DOHH2 (cell line): ENCODE measurements around the gene RAP1GDS1.

ENCODE experiments used
- H3F3A ChIP-seq: fragments of 200-600 bp; sonication (generic), shearing (Covaris generic); 2 replicates; pipeline ENCODE4 v1.6.0; 2016; ENCODE audit warnings: antibody characterized with exemption, mild to moderate bottlenecking; ENCODE audit not compliant: control insufficient read depth, insufficient read depth
- H3K27ac ChIP-seq: fragments of 200-600 bp; sonication (generic); 2 replicates; pipeline ENCODE4 v1.5.1; 2014; ENCODE audit warnings: low read depth, mild to moderate bottlenecking, low read length, moderate library complexity
- H3K27me3 ChIP-seq: fragments of 200-600 bp; sonication (generic); 2 replicates; pipeline ENCODE4 v1.6.1; 2014; ENCODE audit warnings: mild to moderate bottlenecking, low read length, mixed read lengths; ENCODE audit not compliant: control insufficient read depth
- H3K36me3 ChIP-seq: fragments of 200-600 bp; sonication (generic); 2 replicates; pipeline ENCODE4 v1.6.1; 2014; ENCODE audit warnings: mild to moderate bottlenecking, low read length, moderate library complexity, mixed read lengths; ENCODE audit not compliant: control insufficient read depth
- H3K4me1 ChIP-seq: fragments of 200-600 bp; sonication (generic); 2 replicates; pipeline ENCODE4 v1.6.1; 2014; ENCODE audit warnings: mild to moderate bottlenecking, low read length, mixed read lengths; ENCODE audit not compliant: control insufficient read depth
- H3K4me2 ChIP-seq: fragments of 200-600 bp; sonication (generic); 2 replicates; pipeline ENCODE4 v1.6.0; 2014; ENCODE audit warnings: mild to moderate bottlenecking, low read length, moderate library complexity
- H3K4me3 ChIP-seq: fragments of 200-600 bp; sonication (generic); 2 replicates; pipeline ENCODE4 v1.5.1; 2014; ENCODE audit warnings: mild to moderate bottlenecking, low read length, mixed read lengths
- H3K79me2 ChIP-seq: fragments of 200-600 bp; sonication (generic); 2 replicates; pipeline ENCODE4 v1.6.1; 2014; ENCODE audit warnings: mild to moderate bottlenecking, low read length, mixed read lengths; ENCODE audit not compliant: control insufficient read depth
- H3K9me2 ChIP-seq: fragments of 200-600 bp; sonication (generic); replicated peaks from 2 replicates; pipeline ENCODE4 v1.6.1; 2014; ENCODE audit warnings: mild to moderate bottlenecking, low read length, mixed read lengths; ENCODE audit not compliant: control insufficient read depth
- H3K9me3 ChIP-seq: fragments of 200-600 bp; sonication (generic); 2 replicates; pipeline ENCODE4 v1.6.1; 2014; ENCODE audit warnings: antibody characterized with exemption, low read length, mixed read lengths; ENCODE audit not compliant: control insufficient read depth, insufficient read depth
- H4K20me1 ChIP-seq: fragments of 200-600 bp; sonication (generic); 2 replicates; pipeline ENCODE4 v1.6.0; 2014; ENCODE audit warnings: low read depth, mild to moderate bottlenecking, antibody characterized with exemption, low read length, moderate library complexity; ENCODE audit not compliant: control insufficient read depth, insufficient read depth
- CTCF ChIP-seq: fragments of 200-600 bp; sonication (generic); IDR thresholded peaks from one replicate; pipeline ENCODE4 v1.5.1; 2014; ENCODE audit warnings: antibody characterized with exemption, mild to moderate bottlenecking, low read depth, low read length; ENCODE audit not compliant: poor library complexity, severe bottlenecking
- EZH2phosphoT487 ChIP-seq: fragments of 200-600 bp; sonication (generic); IDR thresholded peaks from 2 replicates; pipeline ENCODE4 v1.6.1; 2017; ENCODE audit warnings: borderline replicate concordance, mild to moderate bottlenecking, antibody characterized with exemption, low read length, moderate library complexity, mixed read lengths

Gene RAP1GDS1

GRCh38 chr4:98490251-98490650 lies 229.1 kb downstream of the RAP1GDS1 start:
- no peak for TF ChIP-seq CTCF
- TF ChIP-seq EZH2phosphoT487, result no peak
- Histone ChIP-seq H3K27me3 (no peaks in the 10 kb centered on the region), H3K27ac (no peak overlapping the region), H3K36me3 (no peaks in the 10 kb centered on the region), H3K4me2 (no peak overlapping the region), H4K20me1 (no peaks in the 10 kb centered on the region), H3K9me2 (no peaks in the 10 kb centered on the region), H3K9me3 (no peaks in the 10 kb centered on the region), H3K79me2 (no peaks in the 10 kb centered on the region), H3K4me1 (no peaks in the 10 kb centered on the region), H3F3A (no peaks in the 10 kb centered on the region), H3K4me3 (no peak overlapping the region)

DNA sequence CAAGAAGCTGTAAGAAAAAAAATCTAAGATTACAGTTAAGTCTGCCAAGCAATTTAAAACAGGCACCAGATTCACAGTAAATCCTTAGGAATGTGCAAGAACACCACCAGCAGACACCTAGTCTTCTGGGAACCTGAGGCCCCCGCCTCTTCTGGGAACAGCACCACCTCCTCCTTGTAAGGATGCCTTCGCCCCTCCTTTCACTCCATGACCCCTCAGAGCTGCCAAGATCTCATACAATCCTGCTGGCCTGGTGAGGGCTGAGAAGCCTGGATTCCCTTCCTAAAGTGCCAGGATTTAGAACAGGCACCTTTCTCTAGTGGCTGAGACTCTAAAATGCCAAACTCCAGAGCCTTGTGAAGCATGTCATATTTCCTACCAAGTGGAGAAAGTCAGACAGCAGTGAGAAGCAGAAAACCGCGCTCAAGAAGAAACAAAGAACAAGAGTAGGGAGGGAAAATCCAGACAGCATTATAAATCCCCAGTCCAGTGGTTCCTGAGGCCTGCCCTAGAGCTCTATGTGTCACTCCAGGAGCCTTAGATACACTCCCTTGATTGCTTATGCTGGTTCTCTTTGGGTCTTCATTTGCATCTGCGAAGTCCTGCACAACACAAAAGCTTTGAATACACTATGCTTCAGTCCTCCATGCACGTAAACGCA lies 230.8 kb downstream of the RAP1GDS1 start:
- no peak overlapping the region for H3K4me3 ChIP-seq
- no peaks in the 10 kb centered on the region for H3K79me2 ChIP-seq
- H3K9me2 ChIP-seq, result no peaks in the 10 kb centered on the region
- no peaks in the 10 kb centered on the region for H3K4me1 ChIP-seq
- H3K36me3 ChIP-seq, result no peaks in the 10 kb centered on the region
- H4K20me1 ChIP-seq, result no peaks in the 10 kb centered on the region
- H3K27me3 ChIP-seq, result no peaks in the 10 kb centered on the region
- no peaks in the 10 kb centered on the region for H3K9me3 ChIP-seq
- H3K4me2 ChIP-seq, result no peak overlapping the region
- no peak overlapping the region for H3K27ac ChIP-seq
- H3F3A ChIP-seq, result no peaks in the 10 kb centered on the region
- no peak for TF ChIP-seq CTCF
- no peak for TF ChIP-seq EZH2phosphoT487

DNA sequence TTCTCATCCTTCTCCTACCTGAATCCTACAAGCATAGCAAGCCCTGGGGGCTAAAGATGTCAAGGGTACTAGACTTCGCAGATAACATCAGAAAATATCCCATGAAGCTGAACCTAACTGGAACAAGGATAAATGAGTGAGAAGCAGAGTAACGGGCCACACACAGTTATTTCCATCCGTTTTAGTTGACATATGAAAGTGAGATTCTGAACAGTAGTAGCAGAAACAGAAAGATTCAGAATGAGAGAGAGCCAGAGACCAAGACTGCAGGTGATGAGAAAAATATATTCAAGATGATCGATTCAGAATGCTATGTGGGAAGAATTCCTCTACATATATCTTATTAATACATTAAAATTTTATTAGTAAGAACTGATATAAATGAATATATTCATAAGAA lies 232.1 kb downstream of the RAP1GDS1 start:
- Histone ChIP-seq H3K4me2 (no peak overlapping the region), H3K79me2 (no peaks in the 10 kb centered on the region), H3K9me2 (no peaks in the 10 kb centered on the region), H3K27ac (no peak overlapping the region), H3K4me3 (no peak overlapping the region), H3K36me3 (no peaks in the 10 kb centered on the region), H3F3A (no peaks in the 10 kb centered on the region), H3K4me1 (no peaks in the 10 kb centered on the region), H3K9me3 (no peaks in the 10 kb centered on the region), H4K20me1 (no peaks in the 10 kb centered on the region), H3K27me3 (no peaks in the 10 kb centered on the region)
- TF ChIP-seq EZH2phosphoT487 (no peak), CTCF (no peak)
